A549 (cell line): ENCODE data around the gene ATAD2B.

Experiments used
- CBX2 ChIP-seq: fragments of 200-600 bp; sonication (generic); IDR thresholded peaks from 2 replicates; pipeline ENCODE4 v1.6.1; 2016; ENCODE audit warnings: low read depth, mild to moderate bottlenecking, borderline replicate concordance
- CBX8 ChIP-seq: fragments of 200-600 bp; sonication (generic); IDR thresholded peaks from 2 replicates; pipeline ENCODE4 v1.6.1; 2016
- CTCF ChIP-seq: fragments of >200 bp; sonication (Bioruptor Twin); formaldehyde crosslinking; IDR thresholded peaks from 3 replicates; pipeline ENCODE4 v1.5.1; 2016
- GATA3 ChIP-seq: IDR thresholded peaks from 2 replicates; pipeline ENCODE4 v1.6.1; 2012; ENCODE audit warnings: borderline replicate concordance
- RCOR1 ChIP-seq: fragments of 150-350 bp; IDR thresholded peaks from 2 replicates; pipeline ENCODE4 v1.6.1; 2014; ENCODE audit warnings: antibody characterized with exemption, low read length, low read depth

GRCh38 chr2:23900541-23901322, 26.2 kb downstream of the ATAD2B start:
- TF ChIP-seq CTCF = no peak
- TF ChIP-seq CBX8 = no peak
- TF ChIP-seq CBX2 = no peak
- TF ChIP-seq RCOR1 = no peak
- TF ChIP-seq GATA3 = no peak
